ENCODE results near the gene LRP2BP. TPM values are rescaled to one million over a fixed set of nuclear protein-coding genes. Genes with fewer than 3 reads are reported as not detected.

LRP2BP gene
- total RNA-seq, 1 experiment from 2014 or later: 0.19 TPM

DNA sequence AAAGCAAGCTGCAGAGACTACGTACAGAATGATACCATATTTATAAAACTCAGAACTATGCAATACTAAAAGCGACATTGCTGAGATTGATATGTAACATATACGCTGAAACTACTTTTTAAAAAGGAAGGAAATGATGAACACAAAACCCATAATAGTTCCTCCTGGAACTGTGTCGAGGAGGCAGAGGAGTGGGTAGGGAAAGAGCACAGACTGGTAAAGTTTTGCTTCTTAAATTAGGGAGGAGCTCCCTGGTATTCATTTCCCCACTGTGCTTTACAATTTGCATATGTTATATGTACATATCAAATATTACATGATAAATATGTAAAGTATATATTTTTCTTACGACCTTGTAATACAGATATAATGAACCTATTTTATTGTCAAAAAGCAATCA is 16.1 kb upstream of the LRP2BP start:
- intact Hi-C loops (cut with micrococcal nuclease; ENCODE audit: unreplicated experiment): no loop called here
- ChIA-PET CTCF (no interaction called here), POLR2A (ENCODE audit: low non-redundant PET) (no interaction called here)
- Histone ChIP-seq H3K9me3 (ENCODE audit: low read depth, low read length, poor library complexity, severe bottlenecking) (no peaks in the 10 kb centered on the region), H3K4me1 (ENCODE audit: insufficient read depth, low read length, poor library complexity, severe bottlenecking) (no peaks in the 10 kb centered on the region), H3K27me3 (replicated peaks; ENCODE audit: insufficient read depth, low read depth, low read length, poor library complexity) (no peaks in the 10 kb centered on the region), H3K36me3 (ENCODE audit: insufficient read depth, low read length, poor library complexity, severe bottlenecking) (peaks cover 14% of the 10 kb centered on the region), H3K4me3 (ENCODE audit: low read depth, low read length, poor library complexity, severe bottlenecking) (no peak overlapping the region), H3K27ac (ENCODE audit: low read depth, low read length, poor library complexity, severe bottlenecking) (no peak overlapping the region)
- BruUV-seq (replicated peaks): no TSS peak
- TF ChIP-seq, protein P1, sequence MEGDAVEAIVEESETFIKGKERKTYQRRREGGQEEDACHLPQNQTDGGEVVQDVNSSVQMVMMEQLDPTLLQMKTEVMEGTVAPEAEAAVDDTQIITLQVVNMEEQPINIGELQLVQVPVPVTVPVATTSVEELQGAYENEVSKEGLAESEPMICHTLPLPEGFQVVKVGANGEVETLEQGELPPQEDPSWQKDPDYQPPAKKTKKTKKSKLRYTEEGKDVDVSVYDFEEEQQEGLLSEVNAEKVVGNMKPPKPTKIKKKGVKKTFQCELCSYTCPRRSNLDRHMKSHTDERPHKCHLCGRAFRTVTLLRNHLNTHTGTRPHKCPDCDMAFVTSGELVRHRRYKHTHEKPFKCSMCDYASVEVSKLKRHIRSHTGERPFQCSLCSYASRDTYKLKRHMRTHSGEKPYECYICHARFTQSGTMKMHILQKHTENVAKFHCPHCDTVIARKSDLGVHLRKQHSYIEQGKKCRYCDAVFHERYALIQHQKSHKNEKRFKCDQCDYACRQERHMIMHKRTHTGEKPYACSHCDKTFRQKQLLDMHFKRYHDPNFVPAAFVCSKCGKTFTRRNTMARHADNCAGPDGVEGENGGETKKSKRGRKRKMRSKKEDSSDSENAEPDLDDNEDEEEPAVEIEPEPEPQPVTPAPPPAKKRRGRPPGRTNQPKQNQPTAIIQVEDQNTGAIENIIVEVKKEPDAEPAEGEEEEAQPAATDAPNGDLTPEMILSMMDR (conservative IDR thresholded peaks at IDR 0.05; ENCODE audit: low read depth, low read length): no peak
- no peak for TF ChIP-seq EZH2 (IDR thresholded peaks at IDR 0.05; ENCODE audit: borderline replicate concordance, low read depth, low read length, poor library complexity, severe bottlenecking)
- no peak for DNase-seq (ENCODE audit: low spot score)

DNA sequence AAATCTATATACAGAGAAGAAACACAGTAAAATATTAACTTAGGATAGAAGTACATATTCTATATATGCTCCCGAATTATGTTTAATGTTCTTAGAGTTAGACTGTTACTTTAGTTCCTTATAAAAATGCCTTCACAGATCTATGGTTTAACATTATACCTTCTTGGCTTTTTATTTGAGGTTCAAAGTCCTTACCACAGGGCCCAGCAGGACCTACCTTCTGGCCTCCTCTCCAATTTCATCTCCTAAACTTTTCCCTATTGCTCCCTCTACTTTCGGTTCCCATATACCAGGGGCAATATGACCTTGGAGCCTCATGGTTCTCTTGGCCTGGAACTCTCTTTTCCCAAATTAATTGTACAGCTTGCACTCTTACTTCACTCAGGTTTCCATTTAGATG is 12.7 kb upstream of the LRP2BP start:
- H3K4me3 ChIP-seq (ENCODE audit: low read depth, low read length, poor library complexity, severe bottlenecking): no peak overlapping the region
- H3K27me3 ChIP-seq (replicated peaks; ENCODE audit: insufficient read depth, low read depth, low read length, poor library complexity): no peaks in the 10 kb centered on the region
- ChIA-PET POLR2A (ENCODE audit: low non-redundant PET) (no interaction called here), CTCF (no interaction called here)
- BruUV-seq (replicated peaks): no TSS peak
- H3K27ac ChIP-seq (ENCODE audit: low read depth, low read length, poor library complexity, severe bottlenecking): no peak overlapping the region
- peaks cover 7% of the 10 kb centered on the region for H3K36me3 ChIP-seq (ENCODE audit: insufficient read depth, low read length, poor library complexity, severe bottlenecking)
- intact Hi-C loops (cut with micrococcal nuclease; ENCODE audit: unreplicated experiment): no loop called here
- no peak for DNase-seq (ENCODE audit: low spot score)
- H3K4me1 ChIP-seq (ENCODE audit: insufficient read depth, low read length, poor library complexity, severe bottlenecking): no peaks in the 10 kb centered on the region
- TF ChIP-seq EZH2 (IDR thresholded peaks at IDR 0.05; ENCODE audit: borderline replicate concordance, low read depth, low read length, poor library complexity, severe bottlenecking): no peak
- H3K9me3 ChIP-seq (ENCODE audit: low read depth, low read length, poor library complexity, severe bottlenecking): no peaks in the 10 kb centered on the region

GRCh38 chr4:185405296-185405999 is 9.7 kb upstream of the LRP2BP start:
- CTCF ChIA-PET: no interaction called here
- Histone ChIP-seq H3K27me3 (replicated peaks; ENCODE audit: insufficient read depth, low read depth, low read length, poor library complexity) (no peaks in the 10 kb centered on the region), H3K27ac (ENCODE audit: low read depth, low read length, poor library complexity, severe bottlenecking) (no peak overlapping the region), H3K4me3 (ENCODE audit: low read depth, low read length, poor library complexity, severe bottlenecking) (no peak overlapping the region), H3K36me3 (ENCODE audit: insufficient read depth, low read length, poor library complexity, severe bottlenecking) (peaks cover 13% of the 10 kb centered on the region), H3K9me3 (ENCODE audit: low read depth, low read length, poor library complexity, severe bottlenecking) (no peaks in the 10 kb centered on the region), H3K4me1 (ENCODE audit: insufficient read depth, low read length, poor library complexity, severe bottlenecking) (no peaks in the 10 kb centered on the region)
- no peak for DNase-seq (ENCODE audit: low spot score)
- intact Hi-C loops (cut with micrococcal nuclease; ENCODE audit: unreplicated experiment): no loop called here
- no peak for TF ChIP-seq EZH2 (IDR thresholded peaks at IDR 0.05; ENCODE audit: borderline replicate concordance, low read depth, low read length, poor library complexity, severe bottlenecking)
- TF ChIP-seq, protein P1 (conservative IDR thresholded peaks at IDR 0.05; ENCODE audit: low read depth, low read length): no peak
- POLR2A ChIA-PET (ENCODE audit: low non-redundant PET): no interaction called here
- BruUV-seq (replicated peaks): no TSS peak

DNA sequence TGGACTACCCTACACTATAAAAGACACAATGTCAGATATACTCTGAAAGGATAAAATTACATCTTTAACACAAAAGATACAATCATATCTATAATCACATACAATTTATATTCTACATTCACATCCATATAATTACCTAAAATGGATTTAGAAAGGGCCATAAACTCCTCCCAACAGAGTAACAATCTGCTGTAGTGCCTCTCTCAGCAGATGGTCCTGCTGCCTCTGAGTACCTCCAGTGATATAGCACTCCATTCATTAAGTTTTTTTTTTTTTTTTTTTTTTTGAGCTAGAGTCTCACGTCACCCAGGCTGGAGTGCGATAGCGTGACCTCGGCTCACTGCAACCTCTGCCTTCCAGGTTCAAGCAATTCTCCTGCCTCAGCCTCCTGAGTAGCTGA is 8.3 kb upstream of the LRP2BP start:
- no peaks in the 10 kb centered on the region for H3K4me1 ChIP-seq (ENCODE audit: insufficient read depth, low read length, poor library complexity, severe bottlenecking)
- no peak overlapping the region for H3K4me3 ChIP-seq (ENCODE audit: low read depth, low read length, poor library complexity, severe bottlenecking)
- H3K9me3 ChIP-seq (ENCODE audit: low read depth, low read length, poor library complexity, severe bottlenecking): no peaks in the 10 kb centered on the region
- H3K36me3 ChIP-seq (ENCODE audit: insufficient read depth, low read length, poor library complexity, severe bottlenecking): peaks cover 13% of the 10 kb centered on the region
- DNase-seq (ENCODE audit: low spot score): no peak
- BruUV-seq (replicated peaks): no TSS peak
- TF ChIP-seq EZH2 (IDR thresholded peaks at IDR 0.05; ENCODE audit: borderline replicate concordance, low read depth, low read length, poor library complexity, severe bottlenecking): no peak
- TF ChIP-seq, protein P1 (conservative IDR thresholded peaks at IDR 0.05; ENCODE audit: low read depth, low read length): no peak
- POLR2A ChIA-PET (ENCODE audit: low non-redundant PET): interaction anchor here (0.6 kb wide), 2 partner anchors 55 to 156 kb away, joined by 3 to 5 read pairs; no protein-coding TSS in a partner anchor
- H3K27me3 ChIP-seq (replicated peaks; ENCODE audit: insufficient read depth, low read depth, low read length, poor library complexity): no peaks in the 10 kb centered on the region
- intact Hi-C loops (cut with micrococcal nuclease; ENCODE audit: unreplicated experiment): no loop called here
- H3K27ac ChIP-seq (ENCODE audit: low read depth, low read length, poor library complexity, severe bottlenecking): no peak overlapping the region
- CTCF ChIA-PET: no interaction called here

Data from A673 (cell line).